Osteocyte (in vitro differentiated cells): ENCODE data around the gene TMEM263. TPM values are rescaled to one million over a fixed set of nuclear protein-coding genes. Genes with fewer than 3 reads are reported as not detected.

Experiments used
- DNase-seq: peaks from one replicate; pipeline ENCODE4 v3.0.0; 2021; ENCODE audit warnings: mixed read lengths; ENCODE audit not compliant: unreplicated experiment; ENCODE audit errors: extremely low spot score
- H3K27ac Mint-ChIP-seq: one replicate; pipeline ENCODE4 v1.8.0; 2021; ENCODE audit warnings: mild to moderate bottlenecking, mixed read lengths; ENCODE audit not compliant: unreplicated experiment
- H3K27me3 Mint-ChIP-seq: one replicate; pipeline ENCODE4 v1.8.0; 2021; ENCODE audit warnings: mixed read lengths; ENCODE audit not compliant: unreplicated experiment
- H3K36me3 Mint-ChIP-seq: one replicate; pipeline ENCODE4 v1.8.0; 2021; ENCODE audit warnings: mixed read lengths; ENCODE audit not compliant: unreplicated experiment
- H3K4me1 Mint-ChIP-seq: one replicate; pipeline ENCODE4 v1.8.0; 2021; ENCODE audit warnings: mixed read lengths; ENCODE audit not compliant: unreplicated experiment
- H3K4me3 Mint-ChIP-seq: one replicate; pipeline ENCODE4 v1.8.0; 2021; ENCODE audit warnings: mild to moderate bottlenecking, moderate library complexity, mixed read lengths; ENCODE audit not compliant: unreplicated experiment
- H3K9me3 Mint-ChIP-seq: one replicate; pipeline ENCODE4 v1.8.0; 2021; ENCODE audit warnings: mixed read lengths; ENCODE audit not compliant: unreplicated experiment
- total RNA-seq: library from RNA; stranded (reverse); gene quantifications from 2 replicates; pipeline ENCODE4 v1.2.1, GENCODE V29; 2021
- TF ChIP-seq, protein P1 (sequence below): fragments of 200-600 bp; sonication (generic); IDR thresholded peaks from 2 replicates; pipeline ENCODE4 v1.5.0; 2021; ENCODE audit warnings: antibody characterized with exemption, mild to moderate bottlenecking, moderate library complexity

The TMEM263 gene
- total RNA-seq, 1 donor from 2014 or later, result 105 TPM

DNA sequence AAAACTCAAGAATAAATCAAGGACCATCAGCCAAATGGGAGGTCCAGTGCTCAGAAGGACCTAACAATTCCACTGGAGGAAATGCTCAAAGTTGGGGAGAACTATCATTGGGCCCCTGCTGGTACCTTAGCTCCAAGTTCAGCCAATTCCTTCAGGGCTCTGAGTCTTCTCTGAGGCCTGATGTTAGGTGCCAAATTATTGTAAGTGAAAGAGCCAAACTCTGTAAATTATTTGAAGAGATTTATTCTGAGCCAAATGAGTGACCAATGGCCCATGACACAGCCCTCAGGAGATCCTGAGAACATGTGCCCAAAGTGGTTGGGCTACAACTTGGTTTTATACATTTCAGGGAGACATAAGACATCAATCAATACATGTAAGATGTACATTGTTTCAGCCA lies 8.2 kb upstream of the TMEM263 start:
- no peak for DNase-seq
- Mint-ChIP-seq H3K4me1 (peaks cover 1% of the 10 kb centered on the region), H3K27me3 (peaks cover 7% of the 10 kb centered on the region), H3K27ac (no peak overlapping the region), H3K36me3 (peaks cover 2% of the 10 kb centered on the region), H3K9me3 (peaks cover 5% of the 10 kb centered on the region), H3K4me3 (no peak overlapping the region)
- TF ChIP-seq, protein P1, sequence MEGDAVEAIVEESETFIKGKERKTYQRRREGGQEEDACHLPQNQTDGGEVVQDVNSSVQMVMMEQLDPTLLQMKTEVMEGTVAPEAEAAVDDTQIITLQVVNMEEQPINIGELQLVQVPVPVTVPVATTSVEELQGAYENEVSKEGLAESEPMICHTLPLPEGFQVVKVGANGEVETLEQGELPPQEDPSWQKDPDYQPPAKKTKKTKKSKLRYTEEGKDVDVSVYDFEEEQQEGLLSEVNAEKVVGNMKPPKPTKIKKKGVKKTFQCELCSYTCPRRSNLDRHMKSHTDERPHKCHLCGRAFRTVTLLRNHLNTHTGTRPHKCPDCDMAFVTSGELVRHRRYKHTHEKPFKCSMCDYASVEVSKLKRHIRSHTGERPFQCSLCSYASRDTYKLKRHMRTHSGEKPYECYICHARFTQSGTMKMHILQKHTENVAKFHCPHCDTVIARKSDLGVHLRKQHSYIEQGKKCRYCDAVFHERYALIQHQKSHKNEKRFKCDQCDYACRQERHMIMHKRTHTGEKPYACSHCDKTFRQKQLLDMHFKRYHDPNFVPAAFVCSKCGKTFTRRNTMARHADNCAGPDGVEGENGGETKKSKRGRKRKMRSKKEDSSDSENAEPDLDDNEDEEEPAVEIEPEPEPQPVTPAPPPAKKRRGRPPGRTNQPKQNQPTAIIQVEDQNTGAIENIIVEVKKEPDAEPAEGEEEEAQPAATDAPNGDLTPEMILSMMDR, result no peak

DNA sequence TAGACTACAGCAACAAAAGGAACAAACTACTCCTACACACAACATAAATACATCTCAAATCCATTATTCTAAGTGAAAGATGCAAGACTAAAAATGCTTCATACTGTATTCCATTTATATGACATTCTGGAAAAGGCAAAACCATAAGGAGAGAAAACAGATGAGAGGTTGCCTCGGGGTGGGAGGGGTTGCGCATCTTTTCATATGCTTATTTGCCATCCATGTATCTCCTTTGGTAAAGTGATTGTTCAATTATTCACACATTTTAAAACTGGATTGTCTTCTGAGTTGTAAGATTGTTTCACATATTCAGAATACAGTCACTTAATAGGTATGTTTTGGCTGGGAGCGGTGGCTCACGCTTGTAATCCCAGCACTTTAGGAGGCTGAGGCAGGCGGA lies 5.1 kb upstream of the TMEM263 start:
- H3K27ac Mint-ChIP-seq, result no peak overlapping the region
- peaks cover 20% of the 10 kb centered on the region for H3K4me1 Mint-ChIP-seq
- peaks cover 5% of the 10 kb centered on the region for H3K27me3 Mint-ChIP-seq
- H3K36me3 Mint-ChIP-seq, result peaks cover 2% of the 10 kb centered on the region
- no peak for DNase-seq
- no peak overlapping the region for H3K4me3 Mint-ChIP-seq
- TF ChIP-seq, protein P1, result no peak
- H3K9me3 Mint-ChIP-seq, result peaks cover 5% of the 10 kb centered on the region

DNA sequence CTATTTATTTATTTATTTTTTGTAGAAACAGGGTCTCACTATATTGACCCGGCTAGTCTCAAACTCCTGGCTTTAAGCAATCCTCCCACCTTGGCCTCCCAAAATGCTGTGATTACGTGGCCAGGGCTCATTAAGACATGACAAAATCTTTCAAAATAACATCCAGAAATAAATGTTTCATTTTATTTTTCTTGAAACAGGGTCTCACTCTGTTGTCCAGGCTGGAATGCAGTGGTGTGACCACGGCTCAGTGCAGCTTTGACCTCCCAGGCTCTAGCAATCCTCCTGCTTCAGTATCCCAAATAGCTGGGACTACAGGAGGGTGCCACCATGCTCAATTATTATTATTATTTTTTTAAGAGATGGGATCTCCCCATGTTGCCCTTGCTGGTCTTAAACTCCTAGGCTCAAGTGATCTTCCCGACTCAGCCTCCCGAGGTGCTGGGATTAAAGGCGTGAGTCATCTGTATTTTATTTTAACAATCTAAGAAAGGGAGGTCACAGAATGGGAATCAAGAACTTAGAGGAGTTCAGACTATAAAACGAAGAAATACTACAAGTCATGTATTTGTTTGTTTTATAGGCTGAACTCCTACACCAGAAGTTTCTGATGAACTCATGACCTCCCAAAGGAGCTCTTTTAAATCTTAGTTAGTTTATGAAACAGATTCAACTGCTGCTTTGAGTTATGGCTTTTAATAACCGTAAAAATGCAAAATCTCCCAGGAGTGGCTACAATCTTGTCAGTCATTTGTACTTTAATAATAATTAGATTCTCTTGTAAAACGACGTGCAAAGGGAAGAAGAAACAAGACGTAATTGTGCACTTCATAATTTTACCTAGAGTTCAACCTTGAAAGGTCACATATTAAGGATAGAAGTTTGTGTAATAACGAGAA lies 2.1 kb upstream of the TMEM263 start:
- Mint-ChIP-seq H3K27me3 (peaks cover 5% of the 10 kb centered on the region), H3K4me1 (peaks cover 30% of the 10 kb centered on the region), H3K9me3 (peaks cover 5% of the 10 kb centered on the region), H3K27ac (no peak overlapping the region), H3K4me3 (peak overlapping the region; percentile 99), H3K36me3 (peaks cover 2% of the 10 kb centered on the region)
- TF ChIP-seq, protein P1, result no peak
- no peak for DNase-seq

DNA sequence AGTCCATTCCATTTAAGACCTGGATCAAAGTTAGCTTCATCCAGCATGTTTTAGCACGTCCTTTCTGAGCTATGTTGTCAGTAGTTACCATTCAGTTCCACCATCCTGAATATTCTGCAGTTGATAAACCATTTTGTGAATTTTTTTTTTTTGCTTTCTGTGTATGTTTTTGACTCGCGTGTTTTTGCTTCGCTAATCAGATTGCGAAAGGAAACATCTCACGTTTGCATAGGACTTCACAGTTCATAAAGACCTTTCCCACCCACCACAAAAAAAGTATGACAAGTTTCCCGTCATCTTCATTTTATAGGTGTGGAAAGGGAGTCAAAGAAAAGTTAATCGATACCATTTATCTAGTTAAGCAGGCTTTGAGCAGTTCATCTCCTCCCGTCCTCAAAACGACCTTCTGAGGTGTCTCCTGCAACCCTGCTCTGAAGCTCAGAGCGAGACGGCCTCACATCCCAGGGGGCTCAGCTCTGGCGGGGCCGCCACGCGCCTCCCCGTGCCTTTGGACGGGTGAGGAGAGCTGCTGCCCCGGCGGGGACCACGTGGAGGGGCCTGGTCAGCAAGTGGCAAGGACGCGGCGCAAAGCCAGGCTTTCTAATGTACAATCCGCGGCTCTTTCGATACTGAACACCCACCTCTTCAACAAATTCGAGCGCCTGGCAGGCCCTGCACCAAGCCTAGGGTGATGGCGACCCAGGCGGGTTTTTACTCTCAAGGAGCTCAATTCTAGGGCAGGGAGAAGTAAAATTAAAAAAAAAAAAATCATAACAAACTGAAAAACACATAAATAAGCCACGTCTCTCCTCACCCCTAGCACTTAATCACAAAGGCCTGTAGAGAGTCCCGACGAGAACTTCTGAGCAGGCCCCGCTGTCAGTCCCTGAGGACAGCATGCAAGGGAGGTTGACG lies 988 bp upstream of the TMEM263 start:
- Mint-ChIP-seq H3K27ac (peak overlapping the region; percentile 95), H3K4me3 (peak overlapping the region; percentile 99), H3K9me3 (no peaks in the 10 kb centered on the region), H3K4me1 (peaks cover 39% of the 10 kb centered on the region), H3K27me3 (no peaks in the 10 kb centered on the region), H3K36me3 (peaks cover 3% of the 10 kb centered on the region)
- TF ChIP-seq, protein P1, result no peak
- DNase-seq, result no peak
